IMR-90 (cell line): ENCODE data around the gene NDUFAF8. TPM values are rescaled to one million over a fixed set of nuclear protein-coding genes. Genes with fewer than 3 reads are reported as not detected.

Experiments
- ATAC-seq: fragments of 200-7000 bp; cut with Tn5 transposase; 2 replicates; pipeline ENCODE4 v1.9.1; 2020; ENCODE audit warnings: low read depth, mild to moderate bottlenecking, moderate library complexity
- BruUV-seq: library from RNA; stranded (reverse); fragments of 400-500 nt; replicated peaks from 2 replicates; lab custom pipeline; 2021; lab: Mats Ljungman, UMichigan
- CTCF ChIA-PET: fragments of 300-600 bp; formaldehyde crosslinking; extraction: SDS; loops from one replicate; lab custom pipeline; 2021; ENCODE audit warnings: antibody characterized with exemption; lab: Yijun Ruan, JAX
- POLR2A ChIA-PET: fragments of 300-600 bp; sonication (Branson Sonifier 250); formaldehyde crosslinking; loops from one replicate; lab custom pipeline; 2022; ENCODE audit warnings: antibody characterized with exemption; ENCODE audit not compliant: unreplicated experiment; lab: Charles Lee
- DNase-seq: peaks from one replicate; pipeline ENCODE4 v3.0.0; 2013
- H2AFZ ChIP-seq: replicated peaks from 2 replicates; pipeline ENCODE3; 2013; ENCODE audit warnings: low read length, mild to moderate bottlenecking; ENCODE audit not compliant: poor library complexity
- H2AK5ac ChIP-seq: 2 replicates; pipeline ENCODE4 v1.6.1; 2013; ENCODE audit warnings: low read depth, low read length, inconsistent platforms
- H2AK9ac ChIP-seq: replicated peaks from 2 replicates; pipeline ENCODE3; 2013; ENCODE audit warnings: mild to moderate bottlenecking, low read depth, low read length, moderate library complexity; ENCODE audit not compliant: poor library complexity
- H2BK120ac ChIP-seq: 2 replicates; pipeline ENCODE4 v1.6.1; 2013; ENCODE audit warnings: low read depth, low read length, inconsistent platforms
- H2BK15ac ChIP-seq: 3 replicates; pipeline ENCODE4 v1.6.1; 2013; ENCODE audit warnings: low read depth, low read length, inconsistent platforms
- H2BK20ac ChIP-seq: 2 replicates; pipeline ENCODE4 v1.6.1; 2013; ENCODE audit warnings: low read depth, mild to moderate bottlenecking, inconsistent platforms, low read length, moderate library complexity
- H2BK5ac ChIP-seq: 2 replicates; pipeline ENCODE4 v1.6.1; 2013; ENCODE audit warnings: mild to moderate bottlenecking, low read depth, low read length, inconsistent platforms; ENCODE audit not compliant: poor library complexity, severe bottlenecking
- H3K14ac ChIP-seq: replicated peaks from 2 replicates; pipeline ENCODE4 v1.6.1; 2013; ENCODE audit warnings: low read depth, low read length, inconsistent platforms
- H3K18ac ChIP-seq: 2 replicates; pipeline ENCODE4 v1.6.1; 2013; ENCODE audit warnings: low read depth, low read length, control low read depth
- H3K23ac ChIP-seq: 2 replicates; pipeline ENCODE4 v1.6.1; 2013; ENCODE audit warnings: low read depth, low read length, inconsistent platforms
- H3K27ac ChIP-seq: 2 replicates; pipeline ENCODE4 v1.5.1; 2013; ENCODE audit warnings: mild to moderate bottlenecking, control low read depth, low read length; ENCODE audit not compliant: insufficient read depth
- H3K27me3 ChIP-seq: 2 replicates; pipeline ENCODE4 v1.6.1; 2013; ENCODE audit warnings: low read length; ENCODE audit not compliant: control insufficient read depth, insufficient read depth
- H3K36me3 ChIP-seq: 2 replicates; pipeline ENCODE4 v1.6.1; 2013; ENCODE audit warnings: low read length, mixed read lengths; ENCODE audit not compliant: control insufficient read depth, insufficient read depth
- H3K4ac ChIP-seq: 2 replicates; pipeline ENCODE4 v1.6.1; 2013; ENCODE audit warnings: low read depth, low read length, inconsistent platforms
- H3K4me1 ChIP-seq: 2 replicates; pipeline ENCODE4 v1.6.1; 2013; ENCODE audit warnings: low read length, mixed read lengths; ENCODE audit not compliant: control insufficient read depth, insufficient read depth
- H3K4me2 ChIP-seq: 2 replicates; pipeline ENCODE4 v1.6.1; 2013; ENCODE audit warnings: low read depth, mild to moderate bottlenecking, control low read depth, low read length, moderate library complexity
- H3K4me3 ChIP-seq: 2 replicates; pipeline ENCODE4 v1.5.1; 2013; ENCODE audit warnings: low read depth, mild to moderate bottlenecking, control low read depth, low read length, moderate library complexity; ENCODE audit not compliant: insufficient read depth
- H3K56ac ChIP-seq: 2 replicates; pipeline ENCODE4 v1.6.1; 2013; ENCODE audit warnings: low read length, inconsistent platforms; ENCODE audit not compliant: insufficient read depth; ENCODE audit errors: extremely low read depth
- H3K79me1 ChIP-seq, 2 experiments: 2 replicates each; pipeline ENCODE4 v1.6.1; 2013; ENCODE audit warnings: low read length in 2 of 2, inconsistent platforms in 1 of 2, low read depth in 1 of 2
- H3K9ac ChIP-seq: 2 replicates; pipeline ENCODE4 v1.6.1; 2013; ENCODE audit warnings: low read depth, low read length, control low read depth
- H3K9me1 ChIP-seq: 2 replicates; pipeline ENCODE4 v1.6.1; 2013; ENCODE audit warnings: low read length, inconsistent platforms; ENCODE audit not compliant: insufficient read depth
- H3K9me3 ChIP-seq: 2 replicates; pipeline ENCODE4 v1.6.1; 2013; ENCODE audit warnings: low read length; ENCODE audit not compliant: control insufficient read depth, insufficient read depth
- H4K20me1 ChIP-seq: 2 replicates; pipeline ENCODE4 v1.6.1; 2013; ENCODE audit warnings: low read length, inconsistent platforms; ENCODE audit not compliant: insufficient read depth
- H4K5ac ChIP-seq: 2 replicates; pipeline ENCODE4 v1.6.1; 2013; ENCODE audit warnings: mild to moderate bottlenecking, low read depth, low read length, control low read depth
- H4K8ac ChIP-seq, 2 experiments: 2 replicates each; pipeline ENCODE4 v1.6.1; 2013; ENCODE audit warnings: low read depth in 2 of 2, low read length in 2 of 2, control low read depth in 1 of 2, inconsistent platforms in 1 of 2
- H4K91ac ChIP-seq: 2 replicates; pipeline ENCODE4 v1.6.1; 2013; ENCODE audit warnings: low read depth, low read length, inconsistent platforms; ENCODE audit not compliant: insufficient read depth
- BHLHE40 ChIP-seq: fragments of 150-350 bp; IDR thresholded peaks from 2 replicates; pipeline ENCODE4 v1.6.1; 2016; ENCODE audit warnings: mild to moderate bottlenecking, low read depth, low read length
- CEBPB ChIP-seq: IDR thresholded peaks from 2 replicates; pipeline ENCODE4 v1.6.1; 2012; ENCODE audit warnings: low read depth, low read length, improper control_type of control experiment
- CHD1 ChIP-seq: IDR thresholded peaks from 2 replicates; pipeline ENCODE4 v1.6.1; 2012; ENCODE audit warnings: low read depth, low read length, improper control_type of control experiment
- ELK1 ChIP-seq: fragments of 150-350 bp; IDR thresholded peaks from 2 replicates; pipeline ENCODE4 v1.6.1; 2016; ENCODE audit warnings: low read depth, mild to moderate bottlenecking, low read length, moderate library complexity, borderline replicate concordance
- MAFK ChIP-seq: IDR thresholded peaks from 2 replicates; pipeline ENCODE4 v1.6.1; 2012; ENCODE audit warnings: low read depth, low read length, improper control_type of control experiment
- POLR2A ChIP-seq: IDR thresholded peaks from 2 replicates; pipeline ENCODE4 v1.6.1; 2012; ENCODE audit warnings: mild to moderate bottlenecking, low read depth, low read length
- RAD21 ChIP-seq: IDR thresholded peaks from 2 replicates; pipeline ENCODE4 v1.6.1; 2012; ENCODE audit warnings: low read length, improper control_type of control experiment
- RFX5 ChIP-seq: IDR thresholded peaks from 2 replicates; pipeline ENCODE4 v1.8.0; 2012; ENCODE audit warnings: low read depth, mild to moderate bottlenecking, low read length, moderate library complexity
- SMC3 ChIP-seq: fragments of 150-350 bp; IDR thresholded peaks from 2 replicates; pipeline ENCODE4 v1.6.1; 2016; ENCODE audit warnings: low read depth, mild to moderate bottlenecking, antibody characterized with exemption, low read length, moderate library complexity
- WGBS, 2 experiments: methylation state at CpG; one replicate each; pipeline versions ENCODE4 v1.1.5 to v1.1.7; 2013; ENCODE audit warnings: missing lambda C conversion rate in 2 of 2; ENCODE audit not compliant: insufficient read length in 1 of 2; ENCODE audit errors: extremely low coverage in 2 of 2; 5-methylcytosine and 5-hydroxymethylcytosine counted together
- dilution Hi-C: fragments of 300-500 bp; cut with HindIII; formaldehyde crosslinking; loops from one replicate; pipeline ENCODE4 v1.14.3; 2018; ENCODE audit warnings: low sequenced_read_pairs; ENCODE audit not compliant: unreplicated experiment
- in situ Hi-C: fragments of 300-500 bp; cut with MboI; formaldehyde crosslinking; loops from 3 replicates; pipeline ENCODE4 v1.14.3; 2019; ENCODE audit warnings: low sequenced_read_pairs, inconsistent platforms, mixed read lengths
- intact Hi-C: fragments of 100-400 bp; cut with micrococcal nuclease; formaldehyde crosslinking; loops from 2 replicates; pipeline ENCODE4 v1.10.0; 2022
- polyA plus RNA-seq, 3 experiments: library from polyadenylated mRNA; depleted of rRNA; stranded (reverse); fragments of >200 nt; gene quantifications; 2 replicates each; pipeline ENCODE4 v1.2.3, GENCODE V29; 2012; ENCODE audit warnings: low replicate concordance in 1 of 3
- total RNA-seq: library from RNA; depleted of rRNA; stranded (reverse); fragments of >200 nt; gene quantifications from 2 replicates; pipeline ENCODE4 v1.2.3, GENCODE V29; 2012

Gene NDUFAF8
- total and polyA plus RNA-seq, 2 of the 4 experiments (the other 2 are of a cell fraction) = 11.1 to 65.0 TPM

- ChIA-PET CTCF (no interaction called here), POLR2A (no interaction called here)
- Histone ChIP-seq H3K4ac (no peak overlapping the region), H2AK9ac (no peak overlapping the region), H3K14ac (no peak overlapping the region), H3K27me3 (no peaks in the 10 kb centered on the region), H2AFZ (no peak overlapping the region), H3K4me3 (no peak overlapping the region), H4K8ac (no peak overlapping the region), H2BK120ac (no peak overlapping the region), H3K18ac (no peak overlapping the region), H3K9me3 (no peaks in the 10 kb centered on the region), H3K4me2 (no peak overlapping the region), H3K9me1 (0 out of 2 replicates have a peak, but pooled peaks cover 5% of the 10 kb centered on the region), H4K91ac (no peak overlapping the region), H4K20me1 (peaks cover 39% of the 10 kb centered on the region), H3K27ac (no peak overlapping the region), H3K79me1 (peaks cover 17 to 53% of the 10 kb centered on the region in 2 experiments), H2BK15ac (no peak overlapping the region), H2AK5ac (no peak overlapping the region), H3K9ac (no peak overlapping the region), H2BK5ac (no peak overlapping the region), H3K56ac (no peak overlapping the region), H4K5ac (no peak overlapping the region), H3K4me1 (peaks cover 8% of the 10 kb centered on the region), H3K36me3 (peaks cover 35% of the 10 kb centered on the region), H3K23ac (no peak overlapping the region), H2BK20ac (no peak overlapping the region)
- no peak for ATAC-seq
- BruUV-seq = no TSS peak
- DNase-seq = no peak
- in situ Hi-C loops = no loop called here
- dilution Hi-C loops = no loop called here
- intact Hi-C loops = no loop called here
- 79% methylated on average over 4 of the region's 21 CpGs; no CpG with 5 or more reads in 1 of the 2 experiments for WGBS, 2 experiments
- TF ChIP-seq CEBPB (no peak), RAD21 (no peak), MAFK (no peak), RFX5 (no peak), POLR2A (no peak), SMC3 (no peak), BHLHE40 (no peak), CHD1 (no peak), ELK1 (no peak)
These were observed 5.2 kb upstream of the NDUFAF8 start for GRCh38 chr17:81233811-81234505.
